Keratinocyte (primary cell): ENCODE results near the gene TUBGCP3.

ENCODE experiments used
- CTCF ChIP-seq, 3 experiments: IDR thresholded peaks in 1 of 3; conservative IDR thresholded peaks in 1 of 3; optimal IDR thresholded peaks in 1 of 3; 2 replicates in 2 of 3; 3 replicates in 1 of 3; pipeline versions ENCODE3 to v1.5.1; 2011; ENCODE audit warnings: low read length in 3 of 3, mild to moderate bottlenecking in 3 of 3, moderate library complexity in 2 of 3, control low read depth in 1 of 3, inconsistent platforms in 1 of 3; ENCODE audit not compliant: insufficient read depth in 2 of 3; ENCODE audit errors: extremely low read depth in 1 of 3
- EZH2 ChIP-seq: IDR thresholded peaks from one replicate; pipeline ENCODE4 v1.6.1; 2012; ENCODE audit warnings: inconsistent platforms, mild to moderate bottlenecking, low read length, moderate library complexity

GRCh38 chr13:112456138-112457056 lies 131.6 kb downstream of the TUBGCP3 start:
- TF ChIP-seq CTCF (optimal IDR thresholded peaks at IDR 0.05 in 1 of 3, IDR thresholded peaks at IDR 0.05 in 1 of 3, conservative IDR thresholded peaks at IDR 0.05 in 1 of 3; ENCODE audit: extremely low read depth in 1 of 3, insufficient read depth in 2 of 3, low read length in 3 of 3) (no peak), EZH2 (no peak)
